ENCODE measurements around the gene NTRK3. TPM values are rescaled to one million over a fixed set of nuclear protein-coding genes. Genes with fewer than 3 reads are reported as not detected.

NTRK3 gene
- total RNA-seq, 5 donors from 2014 or later (not counting 1 experiment from before 2014, with no cell fraction given) = not detected

DNA sequence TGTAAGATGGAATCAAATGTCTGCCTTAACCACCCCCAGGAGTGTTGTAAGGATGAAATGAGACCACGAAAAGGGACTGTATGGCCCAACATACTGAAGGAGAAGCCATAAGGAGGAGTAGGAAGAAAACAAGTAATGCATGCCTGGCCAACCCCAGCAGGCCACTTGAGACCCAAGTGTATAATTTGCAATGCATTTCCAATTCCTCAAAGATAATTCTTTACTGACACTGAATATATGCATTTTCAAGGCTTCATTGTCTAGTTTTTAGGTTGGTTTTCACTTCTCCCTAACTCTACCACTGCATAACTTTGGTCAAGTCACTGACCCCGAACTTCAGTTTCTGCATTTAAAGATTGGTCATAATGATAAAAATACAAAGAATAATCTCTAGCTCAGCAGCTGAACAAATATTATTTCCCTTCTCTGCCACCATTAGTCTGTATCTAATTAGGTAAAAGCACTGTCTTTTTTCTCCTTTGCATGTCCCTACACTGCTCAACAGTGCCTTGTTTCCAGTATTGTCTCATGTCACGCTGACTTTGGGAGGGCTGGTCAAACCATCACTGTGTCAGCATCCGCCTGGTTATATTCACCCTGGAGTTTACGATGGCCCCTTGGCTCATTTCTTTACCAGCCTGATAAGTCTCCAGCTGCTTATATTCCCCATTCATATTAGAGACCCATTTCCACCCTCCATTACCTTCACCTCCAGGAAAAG lies 378.6 kb downstream of the NTRK3 start:
- 92% methylated on average over 3 of the region's 5 CpGs for whole genome bisulfite sequencing (ENCODE audit: insufficient coverage)
- no peaks in the 10 kb centered on the region for H3K9me3 Mint-ChIP-seq

DNA sequence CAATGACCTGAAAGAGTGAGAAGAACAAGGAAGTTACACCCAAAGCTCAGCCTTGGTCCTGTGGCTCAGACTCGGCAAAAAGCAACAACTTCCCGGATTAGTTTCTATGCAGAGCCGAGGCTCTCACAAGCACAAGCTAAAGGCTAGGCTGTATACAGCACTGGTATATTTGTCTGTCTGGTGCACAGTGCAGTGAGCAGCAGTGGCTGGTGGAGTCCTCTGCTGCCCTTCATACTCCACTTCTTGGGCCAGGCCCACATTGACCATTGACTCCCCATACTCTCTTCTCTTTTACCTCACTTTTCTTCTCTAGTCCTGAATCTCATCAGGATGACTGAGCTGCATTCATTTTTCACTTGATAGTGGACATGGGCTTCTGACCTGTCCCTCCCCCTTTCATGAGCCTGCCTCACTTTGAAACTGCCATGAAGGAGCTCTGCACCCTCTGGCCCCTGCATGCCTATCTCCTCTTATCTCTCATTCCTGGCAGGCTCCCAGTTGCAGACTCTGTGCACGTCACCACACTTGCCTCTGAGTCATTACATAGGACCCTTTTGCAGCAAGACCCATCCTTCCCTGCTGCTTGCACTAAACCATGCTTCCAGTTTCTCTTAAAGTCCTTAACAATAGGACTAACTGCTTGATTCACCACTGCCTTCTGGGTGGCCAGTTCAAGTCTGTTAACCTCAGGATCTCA lies 379.3 kb downstream of the NTRK3 start:
- no peak overlapping the region for H3K4me3 Mint-ChIP-seq
- no peaks in the 10 kb centered on the region for H3K9me3 Mint-ChIP-seq
- CTCF ChIA-PET = no interaction called here
- ATAC-seq (replicated peaks in 1 of 4) (no peak), DNase-seq (no peak)
- no peak overlapping the region for H3K27ac Mint-ChIP-seq
- Histone ChIP-seq H3K4me1 (ENCODE audit: control insufficient read depth in 1 of 2, extremely low read depth in 1 of 2, insufficient read depth in 2 of 2, low read length in 2 of 2) (no peaks in the 10 kb centered on the region), H3K4me3 (ENCODE audit: control insufficient read depth in 1 of 2, extremely low read depth in 1 of 2, low read length in 1 of 2) (no peak overlapping the region), H3K9me3 (no peaks in the 10 kb centered on the region), H3K36me3 (ENCODE audit: control insufficient read depth in 2 of 2, extremely low read depth in 1 of 2, insufficient read depth in 1 of 2, low read length in 1 of 2) (no peaks in the 10 kb centered on the region), H3K27me3 (replicated peaks in 1 of 2; ENCODE audit: control insufficient read depth in 2 of 2, extremely low read depth in 1 of 2, insufficient read depth in 2 of 2, low read length in 1 of 2) (peaks cover 0 to 8% of the 10 kb centered on the region in 2 experiments), H3K27ac (ENCODE audit: low read length) (no peak overlapping the region)
- H3K4me1 Mint-ChIP-seq = no peaks in the 10 kb centered on the region
- POLR2A ChIA-PET = no interaction called here
- 94% methylated on average over 3 of the region's 4 CpGs for WGBS (ENCODE audit: insufficient coverage)
- H3K27me3 Mint-ChIP-seq = peaks cover 12 to 15% of the 10 kb centered on the region in 2 donors
- H3K36me3 Mint-ChIP-seq = no peaks in the 10 kb centered on the region

More for the DNA sequence above, 378.6 kb downstream of the NTRK3 start:
- ChIA-PET CTCF (no interaction called here), POLR2A (no interaction called here)
- peaks cover 0 to 8% of the 10 kb centered on the region in 2 experiments for H3K27me3 ChIP-seq (replicated peaks in 1 of 2; ENCODE audit: control insufficient read depth in 2 of 2, extremely low read depth in 1 of 2, insufficient read depth in 2 of 2, low read length in 1 of 2)
- no peaks in the 10 kb centered on the region for H3K36me3 Mint-ChIP-seq
- no peaks in the 10 kb centered on the region for H3K4me1 ChIP-seq (ENCODE audit: control insufficient read depth in 1 of 2, extremely low read depth in 1 of 2, insufficient read depth in 2 of 2, low read length in 2 of 2)
- DNase-seq = no peak
- no peaks in the 10 kb centered on the region for H3K36me3 ChIP-seq (ENCODE audit: control insufficient read depth in 2 of 2, extremely low read depth in 1 of 2, insufficient read depth in 1 of 2, low read length in 1 of 2)
- no peak overlapping the region for H3K4me3 ChIP-seq (ENCODE audit: control insufficient read depth in 1 of 2, extremely low read depth in 1 of 2, low read length in 1 of 2)
- H3K27me3 Mint-ChIP-seq = peaks cover 15% of the 10 kb centered on the region in 2 donors
- H3K9me3 ChIP-seq = no peaks in the 10 kb centered on the region
- H3K4me3 Mint-ChIP-seq = no peak overlapping the region
- ATAC-seq (replicated peaks in 1 of 4) = no peak
- no peaks in the 10 kb centered on the region for H3K4me1 Mint-ChIP-seq
- no peak overlapping the region for H3K27ac ChIP-seq (ENCODE audit: low read length)
- no peak overlapping the region for H3K27ac Mint-ChIP-seq

DNA sequence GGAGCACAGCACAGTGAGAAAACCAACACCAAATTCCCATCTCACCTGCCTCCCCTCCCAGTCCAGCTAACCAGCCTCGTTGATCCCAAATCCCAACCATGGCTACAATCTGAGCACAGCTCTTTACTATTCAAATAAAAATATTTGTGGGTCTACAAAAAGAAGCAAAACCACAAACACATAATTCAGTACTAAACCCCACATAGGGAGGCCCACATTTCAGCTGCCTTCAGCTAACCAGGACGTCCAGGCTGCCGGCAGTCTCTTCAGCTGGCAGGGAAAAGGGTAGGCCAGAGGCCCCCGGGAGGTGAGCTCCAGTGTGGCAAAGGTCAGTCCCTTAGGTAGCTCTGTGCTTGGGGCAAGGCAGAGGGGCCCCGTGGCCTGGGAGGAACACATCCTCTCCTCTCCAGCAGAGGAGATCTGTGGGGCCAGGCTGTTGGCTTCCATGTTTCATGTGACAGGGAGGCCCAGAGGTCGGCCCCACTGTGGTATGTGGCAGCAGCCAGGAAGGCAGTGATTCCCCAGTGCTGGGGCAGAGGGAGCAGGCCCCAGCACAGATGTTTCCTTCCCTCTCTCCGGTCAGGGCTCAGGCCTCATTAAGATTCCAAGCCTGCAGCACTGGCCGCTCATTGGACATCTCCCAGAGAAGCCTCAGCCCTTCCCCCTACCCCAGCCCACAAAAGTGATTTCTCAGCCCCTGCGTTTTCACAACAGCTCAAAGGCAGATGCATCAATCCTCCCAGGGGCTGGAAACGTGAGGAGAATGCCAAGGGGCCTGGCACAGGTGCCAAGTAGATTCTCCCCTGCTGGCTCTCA lies 381.4 kb downstream of the NTRK3 start:
- no peak overlapping the region for H3K27ac Mint-ChIP-seq
- WGBS (ENCODE audit: insufficient coverage) = 12% methylated on average over 9 of the region's 10 CpGs
- H3K36me3 Mint-ChIP-seq = no peaks in the 10 kb centered on the region
- H3K9me3 ChIP-seq = no peaks in the 10 kb centered on the region
- ATAC-seq (replicated peaks in 1 of 4) (no peak), DNase-seq (no peak)
- H3K4me3 Mint-ChIP-seq = no peak overlapping the region
- no peaks in the 10 kb centered on the region for H3K36me3 ChIP-seq (ENCODE audit: control insufficient read depth in 2 of 2, extremely low read depth in 1 of 2, insufficient read depth in 1 of 2, low read length in 1 of 2)
- H3K27ac ChIP-seq (ENCODE audit: low read length) = no peak overlapping the region
- CTCF ChIA-PET = no interaction called here
- H3K27me3 Mint-ChIP-seq = peaks cover 9 to 13% of the 10 kb centered on the region in 2 donors
- no peaks in the 10 kb centered on the region for H3K9me3 Mint-ChIP-seq
- H3K27me3 ChIP-seq (replicated peaks in 1 of 2; ENCODE audit: control insufficient read depth in 2 of 2, extremely low read depth in 1 of 2, insufficient read depth in 2 of 2, low read length in 1 of 2) = peaks cover 0 to 3% of the 10 kb centered on the region in 2 experiments
- H3K4me3 ChIP-seq (ENCODE audit: control insufficient read depth in 1 of 2, extremely low read depth in 1 of 2, low read length in 1 of 2) = no peak overlapping the region
- H3K4me1 ChIP-seq (ENCODE audit: control insufficient read depth in 1 of 2, extremely low read depth in 1 of 2, insufficient read depth in 2 of 2, low read length in 2 of 2) = no peaks in the 10 kb centered on the region
- POLR2A ChIA-PET = no interaction called here
- H3K4me1 Mint-ChIP-seq = no peaks in the 10 kb centered on the region

DNA sequence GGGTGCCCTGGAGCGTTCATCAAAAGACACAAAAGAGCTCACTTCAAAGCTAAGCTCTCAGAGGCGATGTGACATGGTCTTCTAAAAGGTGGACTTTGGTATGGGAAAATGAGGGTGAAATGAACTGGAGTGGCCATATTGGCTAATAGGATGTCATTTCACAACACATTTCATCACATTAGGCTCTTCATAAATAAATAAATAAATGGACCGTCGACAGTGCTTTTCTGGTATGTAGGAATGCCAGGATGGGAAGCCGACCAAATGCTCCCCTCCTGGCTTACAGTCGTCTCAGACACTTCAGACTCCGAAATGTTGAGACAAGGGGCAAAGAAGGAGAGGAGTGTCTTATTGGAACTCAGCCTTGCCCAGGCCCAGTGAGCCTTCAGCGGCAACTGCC lies 383.0 kb downstream of the NTRK3 start:
- no peak for ATAC-seq (replicated peaks in 1 of 4)
- WGBS (ENCODE audit: insufficient coverage) = 96% methylated on average over 4 of the region's 8 CpGs
- no peaks in the 10 kb centered on the region for H3K36me3 Mint-ChIP-seq

DNA sequence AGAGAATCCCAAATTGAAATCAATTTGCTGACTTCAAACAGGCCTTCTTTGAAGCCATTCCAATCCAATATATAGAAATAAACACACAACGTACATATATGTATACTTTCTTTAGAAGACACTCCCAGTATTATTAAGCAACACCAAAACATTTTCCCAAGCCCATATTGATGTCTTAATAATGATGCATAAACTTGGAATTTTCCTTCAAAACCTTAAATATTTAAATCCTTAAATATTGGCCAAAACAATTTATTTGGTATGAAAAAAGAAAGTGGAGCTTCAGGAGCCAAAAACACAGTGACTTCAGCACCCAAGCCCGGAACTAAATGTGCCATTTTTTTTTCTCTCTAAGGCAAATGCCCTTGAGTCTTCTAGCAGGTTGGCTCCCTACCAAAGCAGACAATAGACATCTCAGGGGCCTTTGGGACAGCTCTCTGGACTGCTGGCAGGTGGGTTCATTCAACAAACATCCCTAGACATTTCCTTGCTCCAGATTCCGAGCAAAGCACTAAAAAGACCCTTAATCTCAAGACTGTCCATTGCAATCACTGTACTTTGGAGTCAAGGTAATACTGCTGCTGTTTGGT lies 384.7 kb downstream of the NTRK3 start:
- CTCF ChIA-PET = no interaction called here
- H3K27me3 Mint-ChIP-seq = peaks cover 0 to 3% of the 10 kb centered on the region in 2 donors
- H3K4me1 ChIP-seq (ENCODE audit: control insufficient read depth in 1 of 2, extremely low read depth in 1 of 2, insufficient read depth in 2 of 2, low read length in 2 of 2) = no peaks in the 10 kb centered on the region
- no peaks in the 10 kb centered on the region for H3K36me3 Mint-ChIP-seq
- no peak overlapping the region for H3K27ac Mint-ChIP-seq
- H3K9me3 Mint-ChIP-seq = no peaks in the 10 kb centered on the region
- peaks cover 0 to 3% of the 10 kb centered on the region in 2 experiments for H3K27me3 ChIP-seq (replicated peaks in 1 of 2; ENCODE audit: control insufficient read depth in 2 of 2, extremely low read depth in 1 of 2, insufficient read depth in 2 of 2, low read length in 1 of 2)
- no CpG with 5 or more reads among the region's 3 CpGs for WGBS (ENCODE audit: insufficient coverage)
- ATAC-seq (replicated peaks in 1 of 4) (no peak), DNase-seq (no peak)
- no peaks in the 10 kb centered on the region for H3K36me3 ChIP-seq (ENCODE audit: control insufficient read depth in 2 of 2, extremely low read depth in 1 of 2, insufficient read depth in 1 of 2, low read length in 1 of 2)
- no peak overlapping the region for H3K27ac ChIP-seq (ENCODE audit: low read length)
- POLR2A ChIA-PET = no interaction called here
- no peaks in the 10 kb centered on the region for H3K9me3 ChIP-seq
- no peak overlapping the region for H3K4me3 ChIP-seq (ENCODE audit: control insufficient read depth in 1 of 2, extremely low read depth in 1 of 2, low read length in 1 of 2)
- H3K4me1 Mint-ChIP-seq = no peaks in the 10 kb centered on the region
- H3K4me3 Mint-ChIP-seq = no peak overlapping the region

More for the DNA sequence above, 383.0 kb downstream of the NTRK3 start:
- no peak overlapping the region for H3K4me3 Mint-ChIP-seq
- H3K27me3 ChIP-seq (replicated peaks in 1 of 2; ENCODE audit: control insufficient read depth in 2 of 2, extremely low read depth in 1 of 2, insufficient read depth in 2 of 2, low read length in 1 of 2) = peaks cover 0 to 3% of the 10 kb centered on the region in 2 experiments
- no peaks in the 10 kb centered on the region for H3K4me1 ChIP-seq (ENCODE audit: control insufficient read depth in 1 of 2, extremely low read depth in 1 of 2, insufficient read depth in 2 of 2, low read length in 2 of 2)
- H3K27ac ChIP-seq (ENCODE audit: low read length) = no peak overlapping the region
- H3K9me3 ChIP-seq = no peaks in the 10 kb centered on the region
- H3K4me3 ChIP-seq (ENCODE audit: control insufficient read depth in 1 of 2, extremely low read depth in 1 of 2, low read length in 1 of 2) = no peak overlapping the region
- no peak overlapping the region for H3K27ac Mint-ChIP-seq
- POLR2A ChIA-PET = no interaction called here
- no peaks in the 10 kb centered on the region for H3K9me3 Mint-ChIP-seq
- H3K4me1 Mint-ChIP-seq = no peaks in the 10 kb centered on the region
- H3K27me3 Mint-ChIP-seq = peaks cover 6 to 11% of the 10 kb centered on the region in 2 donors
- CTCF ChIA-PET = no interaction called here
- H3K36me3 ChIP-seq (ENCODE audit: control insufficient read depth in 2 of 2, extremely low read depth in 1 of 2, insufficient read depth in 1 of 2, low read length in 1 of 2) = no peaks in the 10 kb centered on the region
- no peak for DNase-seq

DNA sequence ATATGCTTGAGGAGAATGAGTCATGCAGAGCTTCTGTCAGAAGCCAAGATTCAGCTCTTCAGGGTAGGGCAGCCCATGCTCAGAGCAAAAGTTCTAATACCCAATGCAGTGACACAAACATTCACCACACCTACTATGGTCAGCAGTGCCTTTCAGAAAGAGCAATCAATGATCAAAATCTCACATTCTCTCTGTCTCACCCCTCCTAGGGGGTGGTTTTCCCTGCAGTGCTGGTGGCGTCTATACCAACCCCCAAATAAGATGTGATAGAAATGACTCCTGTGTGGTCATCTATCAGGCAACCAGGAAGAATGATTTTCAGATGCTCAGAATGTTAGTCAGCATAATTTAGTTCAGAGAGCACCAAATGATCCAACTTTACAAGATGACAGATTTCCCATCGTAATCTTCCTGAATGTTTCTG lies 385.3 kb downstream of the NTRK3 start:
- no peaks in the 10 kb centered on the region for H3K36me3 Mint-ChIP-seq
- Histone ChIP-seq H3K4me3 (ENCODE audit: control insufficient read depth in 1 of 2, extremely low read depth in 1 of 2, low read length in 1 of 2) (no peak overlapping the region), H3K4me1 (ENCODE audit: control insufficient read depth in 1 of 2, extremely low read depth in 1 of 2, insufficient read depth in 2 of 2, low read length in 2 of 2) (no peaks in the 10 kb centered on the region), H3K27ac (ENCODE audit: low read length) (no peak overlapping the region), H3K27me3 (replicated peaks in 1 of 2; ENCODE audit: control insufficient read depth in 2 of 2, extremely low read depth in 1 of 2, insufficient read depth in 2 of 2, low read length in 1 of 2) (peaks cover 0 to 3% of the 10 kb centered on the region in 2 experiments), H3K9me3 (no peaks in the 10 kb centered on the region), H3K36me3 (ENCODE audit: control insufficient read depth in 2 of 2, extremely low read depth in 1 of 2, insufficient read depth in 1 of 2, low read length in 1 of 2) (no peaks in the 10 kb centered on the region)
- no peaks in the 10 kb centered on the region for H3K9me3 Mint-ChIP-seq
- H3K4me3 Mint-ChIP-seq = no peak overlapping the region
- ChIA-PET CTCF (no interaction called here), POLR2A (no interaction called here)
- no peak for DNase-seq
- 90% methylated on average over 1 of the region's 2 CpGs for WGBS (ENCODE audit: insufficient coverage)
- no peak for ATAC-seq (replicated peaks in 1 of 4)
- no peak overlapping the region for H3K27ac Mint-ChIP-seq
- peaks cover 0 to 5% of the 10 kb centered on the region in 2 donors for H3K27me3 Mint-ChIP-seq
- no peaks in the 10 kb centered on the region for H3K4me1 Mint-ChIP-seq
